ENCODE results near the gene SALL2.

SALL2 gene

GRCh38 chr14:21494902-21495762 lies 31.0 kb downstream of the SALL2 start:
- no peak for DNase-seq (ENCODE audit: low read depth)
- H3K4me3 ChIP-seq (ENCODE audit: low read depth, low read length) = no peak overlapping the region
- in situ Hi-C loops (cut with HindIII; ENCODE audit: low sequenced_read_pairs) = no loop called here
- TF ChIP-seq CTCF (IDR thresholded peaks at IDR 0.05; ENCODE audit: low read depth, low read length, missing control alignments) = no peak

GRCh38 chr14:21486640-21487087 lies 39.5 kb downstream of the SALL2 start:
- TF ChIP-seq CTCF (IDR thresholded peaks at IDR 0.05; ENCODE audit: low read depth, low read length, missing control alignments) = no peak
- in situ Hi-C loops (cut with HindIII; ENCODE audit: low sequenced_read_pairs) = no loop called here
- no peak overlapping the region for H3K4me3 ChIP-seq (ENCODE audit: low read depth, low read length)
- peak; percentile 59 for DNase-seq (ENCODE audit: low read depth)

DNA sequence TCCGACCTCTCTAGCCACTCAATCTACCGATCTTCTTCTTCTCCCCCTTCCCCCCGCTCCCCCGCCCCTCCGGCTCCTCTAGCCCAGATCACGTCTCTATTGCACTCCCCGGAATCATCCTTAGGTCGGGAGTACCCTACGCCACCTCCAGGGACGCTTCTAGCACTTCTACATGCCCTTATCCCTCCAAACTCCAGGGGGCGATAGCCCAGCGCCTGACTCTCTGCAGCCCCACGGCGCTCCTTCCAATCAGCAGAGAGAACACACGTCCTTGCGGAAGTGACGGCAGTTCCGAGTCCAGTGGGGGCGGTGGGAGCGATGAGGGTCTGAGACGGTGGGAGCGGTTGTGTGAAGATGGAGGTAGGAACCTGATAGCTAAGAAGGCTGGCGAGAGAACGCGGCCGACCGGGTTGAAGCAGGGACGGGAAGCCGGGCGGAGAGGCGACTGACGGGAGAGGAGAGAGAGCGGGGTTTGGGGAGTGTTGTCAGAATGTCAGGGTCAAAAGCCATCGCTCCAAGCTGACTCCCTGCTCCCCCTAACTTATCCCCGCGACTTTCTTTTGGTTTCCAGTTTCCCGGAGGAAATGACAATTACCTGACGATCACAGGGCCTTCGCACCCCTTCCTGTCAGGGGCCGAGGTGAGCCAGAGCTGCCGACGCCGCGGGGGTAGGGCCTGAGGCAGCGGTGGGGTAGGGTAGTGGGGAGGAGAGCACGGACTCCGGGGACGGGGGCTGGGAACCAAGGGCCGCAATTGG lies 49.0 kb downstream of the SALL2 start, which contains the start of the genes RAB2B and TOX4:
Gene RAB2B, minus strand, starts transcription at position 35 of the 757 bp plus-strand sequence. CDS start 87 bp downstream, outside the sequence.
Gene TOX4, plus strand, starts transcription at position 271 of the 757 bp plus-strand sequence. Its CDS starts 84 bp downstream, at position 355.
- peak; percentile 99 for TF ChIP-seq CTCF (IDR thresholded peaks at IDR 0.05; ENCODE audit: low read depth, low read length, missing control alignments)
- H3K4me3 ChIP-seq (ENCODE audit: low read depth, low read length) = peak within 1 kb of the TSS; percentile 99
- in situ Hi-C loops (cut with HindIII; ENCODE audit: low sequenced_read_pairs) = no loop called here
- DNase-seq (ENCODE audit: low read depth) = peak; percentile 98

DNA sequence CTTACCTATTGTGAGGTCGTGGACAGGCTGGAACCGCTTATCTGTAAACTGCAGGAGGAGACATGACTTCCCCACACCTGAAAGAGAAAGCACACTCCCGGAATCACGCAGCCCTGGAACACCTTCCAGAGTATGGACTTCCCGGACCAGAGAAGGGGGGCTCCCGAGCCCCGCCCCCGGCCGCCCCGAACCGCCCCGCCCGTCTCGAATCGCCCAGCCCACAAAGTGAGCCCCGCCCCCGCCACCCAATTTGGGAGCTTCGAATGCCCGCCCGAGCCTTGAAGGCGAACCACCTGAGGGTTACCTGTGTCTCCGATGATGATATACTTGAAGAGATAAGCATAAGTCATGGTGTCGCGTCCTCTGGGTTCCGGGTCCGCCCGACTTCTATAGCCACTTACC lies 49.6 kb downstream of the SALL2 start:
- H3K4me3 ChIP-seq (ENCODE audit: low read depth, low read length) = peak overlapping the region; percentile 99
- DNase-seq (ENCODE audit: low read depth) = peak; percentile 31
- in situ Hi-C loops (cut with HindIII; ENCODE audit: low sequenced_read_pairs) = no loop called here
- TF ChIP-seq CTCF (IDR thresholded peaks at IDR 0.05; ENCODE audit: low read depth, low read length, missing control alignments) = no peak

DNA sequence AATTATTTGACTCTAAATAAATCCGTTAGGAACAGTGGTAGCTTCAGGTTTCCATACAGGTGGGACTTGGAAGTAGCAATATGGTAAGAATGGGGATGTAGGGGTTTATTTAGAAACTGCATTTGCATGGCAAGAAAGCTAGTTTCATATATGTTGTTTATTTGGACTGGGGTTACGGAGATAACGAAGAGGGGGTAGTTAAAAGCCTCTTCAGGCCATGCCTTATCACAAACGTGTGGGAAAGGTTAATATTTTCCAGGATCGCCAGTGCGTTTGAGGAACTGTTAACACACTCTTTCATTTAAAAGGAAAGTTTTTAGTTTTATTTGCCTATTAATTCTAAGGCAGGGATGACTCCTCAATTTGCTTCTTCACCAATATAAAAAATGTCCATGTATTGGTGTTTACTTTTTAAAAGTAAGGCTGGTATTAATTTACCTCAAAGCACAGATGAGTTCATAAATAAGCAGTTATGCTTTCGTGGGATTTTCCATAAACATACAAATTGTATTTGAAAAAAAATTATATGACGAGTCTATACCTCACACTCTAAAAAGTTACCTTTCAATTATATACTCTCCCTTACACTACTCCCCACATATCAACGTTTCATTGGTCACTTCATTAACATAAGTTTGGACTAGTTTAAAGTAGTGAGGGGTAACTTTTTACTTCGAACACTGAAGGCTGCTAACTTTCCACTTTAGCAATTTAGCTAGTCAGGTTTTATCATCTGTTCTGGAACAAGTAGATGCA lies 50.2 kb downstream of the SALL2 start:
- H3K4me3 ChIP-seq (ENCODE audit: low read depth, low read length) = peak overlapping the region; percentile 99
- no peak for TF ChIP-seq CTCF (IDR thresholded peaks at IDR 0.05; ENCODE audit: low read depth, low read length, missing control alignments)
- in situ Hi-C loops (cut with HindIII; ENCODE audit: low sequenced_read_pairs) = no loop called here
- DNase-seq (ENCODE audit: low read depth) = no peak
